Heart left ventricle (tissue), 16 donors: ENCODE measurements around the gene GALM. TPM values are rescaled to one million over a fixed set of nuclear protein-coding genes. Genes with fewer than 3 reads are reported as not detected.

Experiments
- ATAC-seq, 4 donors: fragments of 200-7000 bp; cut with Tn5 transposase; one replicate each; pipeline ENCODE4 v1.9.1; 2020 to 2022; ENCODE audit warnings: moderate library complexity in 4 of 4, mild to moderate bottlenecking in 3 of 4, moderate number of reproducible peaks in 1 of 4
- DNase-seq, 5 donors: peaks; one replicate each; pipeline ENCODE4 v3.0.0-alpha.2; 2020
- H3K27ac ChIP-seq, 12 donors: fragments of 200-600 bp; sonication (generic) in 4 of 12; one replicate each; pipeline versions ENCODE4 v1.5.0 to v1.8.0; 2016 to 2022; ENCODE audit warnings: mild to moderate bottlenecking in 2 of 12
- H3K27me3 ChIP-seq, 9 donors: fragments of 200-600 bp; sonication (generic) in 2 of 9; one replicate each; pipeline versions ENCODE4 v1.5.1 to v1.8.0; 2016 to 2022; ENCODE audit warnings: mild to moderate bottlenecking in 3 of 9
- H3K36me3 ChIP-seq, 9 donors: fragments of 200-600 bp; sonication (generic) in 2 of 9; one replicate each; pipeline versions ENCODE4 v1.5.0 to v1.8.0; 2018 to 2022; ENCODE audit warnings: mild to moderate bottlenecking in 2 of 9
- H3K4me1 ChIP-seq, 12 donors: fragments of 200-600 bp; sonication (generic) in 4 of 12; one replicate each; pipeline versions ENCODE4 v1.5.0 to v1.8.0; 2016 to 2022; ENCODE audit warnings: mild to moderate bottlenecking in 3 of 12
- H3K4me3 ChIP-seq, 12 donors: fragments of 200-600 bp; sonication (generic) in 4 of 12; one replicate each; pipeline versions ENCODE4 v1.5.0 to v1.8.0; 2017 to 2022; ENCODE audit warnings: mild to moderate bottlenecking in 9 of 12, moderate library complexity in 4 of 12
- H3K9me3 ChIP-seq, 12 donors: fragments of 200-600 bp; sonication (generic) in 4 of 12; one replicate each; pipeline versions ENCODE4 v1.5.0 to v1.8.0; 2016 to 2022; ENCODE audit warnings: mild to moderate bottlenecking in 1 of 12
- CTCF ChIP-seq, 12 donors: fragments of 200-600 bp; sonication (generic) in 4 of 12; IDR thresholded peaks; one replicate each; pipeline versions ENCODE4 v1.5.0 to v1.8.0; 2018 to 2022; ENCODE audit warnings: antibody characterized with exemption in 12 of 12, mild to moderate bottlenecking in 5 of 12
- POLR2A ChIP-seq, 2 donors: fragments of 450-650 bp; IDR thresholded peaks; one replicate each; pipeline ENCODE4 v1.6.1; 2017; ENCODE audit warnings: antibody characterized with exemption in 2 of 2, mild to moderate bottlenecking in 2 of 2, moderate library complexity in 2 of 2
- WGBS, 4 donors: extraction: QIAGEN DNeasy Blood & Tissue Kit in 2 of 4; methylation state at CpG; one replicate each; pipeline versions ENCODE4 v1.1.5 to v1.1.7; 2013 to 2018; 5-methylcytosine and 5-hydroxymethylcytosine counted together
- intact Hi-C, 10 donors: fragments of 100-400 bp; cut with DNase I; formaldehyde crosslinking; loops; one replicate each; pipeline versions ENCODE4 v1.11.1 to v1.14.2; 2022
- polyA plus RNA-seq, 2 donors: library from polyadenylated mRNA; stranded (reverse); fragments of 200-250 nt; gene quantifications; one replicate each; pipeline ENCODE4 v1.2.3, GENCODE V29; 2013
- total RNA-seq, 9 donors: library from RNA; depleted of rRNA in 2 of 9; stranded (reverse); fragments of >200 nt in 2 of 9; fragmentation: NEBNext Ultra II Directional in 3 of 9; extraction: Animal tissue kit (Norgen Biotek cat#: 25700) in 3 of 9; gene quantifications; one replicate each; pipeline versions ENCODE4 v1.1.0 to v1.2.4, GENCODE V29; 2016 to 2023
- donor health status: ischemic (EF 13 %, LVEDD 7.1; RV severe dilation, severe dysfunction).
- donor health status: healthy with polysubstance abuse.
- donor health status: DM: no; HTN: yes; CAD: no.
- donor health status: DM: no; HTN: no; CAD: no.
- donor health status: ischemic (EF 25% LVEDD 6.9; RV normal size, moderate dysfunction).
- donor health status: ischemic (EF 25% LVEDD 5.7; RV mildly dilated, moderate dysfunction).
- donor health status: healthy.
- donor health status: DM: yes; HTN: yes; CAD: no.
- donor health status: ischemic (EF 35%, LVEDD 5.7; RV mildly dilated, moderate dysfunction).
- donor health status: nonischemic (EF 11% LVEDD 7.7; RV severe dilation, severe dysfunction).
- donor health status: DM: yes; HTN: yes; CAD: no.
- donor health status: PGD.
- donor health status: ischemic (EF 29% LVEDD 5.4; RV normal size, mild dysfunction).
- donor health status: nonischemic (EF 23%, LVEDD 6.1; RV moderate dilation, normal function).

Gene GALM
- total and polyA plus RNA-seq, 11 donors = 6.3 to 25.3 (median 11.9) TPM

DNA sequence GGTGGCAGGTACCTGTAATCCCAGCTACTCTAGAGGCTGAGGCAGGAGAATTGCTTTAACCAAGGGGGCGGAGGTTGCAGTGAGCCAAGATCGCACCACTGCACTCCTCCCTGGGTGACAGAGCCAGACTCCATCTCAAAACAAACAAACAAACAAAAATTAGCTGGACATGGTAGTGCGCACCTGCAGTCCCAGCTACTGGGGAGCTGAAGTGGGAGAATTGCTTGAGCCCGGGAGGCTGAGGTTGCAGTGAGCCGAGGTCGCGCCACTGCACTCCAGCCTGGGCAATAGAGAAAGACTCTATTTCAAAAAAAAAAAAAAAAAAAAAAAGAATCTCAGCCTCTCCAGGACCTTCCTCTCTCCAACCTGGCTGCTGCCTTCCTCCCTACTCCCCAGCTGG, 65.2 kb downstream of the GALM start:
- Histone ChIP-seq H3K36me3 (peaks cover 0 to 59% (median 46%) of the 10 kb centered on the region in 9 donors), H3K9me3 (no peaks in the 10 kb centered on the region), H3K27ac (no peak overlapping the region), H3K27me3 (no peaks in the 10 kb centered on the region), H3K4me1 (peaks cover 0 to 17% (median 10%) of the 10 kb centered on the region in 12 donors), H3K4me3 (no peak overlapping the region)
- TF ChIP-seq POLR2A (IDR thresholded peaks at IDR 0.05) (no peak), CTCF (IDR thresholded peaks at IDR 0.05) (no peak)
- 98 to 99% (median 98%) methylated on average over 7 of the region's 7 CpGs for WGBS, 4 donors
- DNase-seq (no peak), ATAC-seq (no peak)
- intact Hi-C loops = loop anchor here in 5 of 10 donors (5.0 to 10.0 kb wide), 3 partner anchors 199 to 416 kb away; partner anchors contain the start of gene ATL2 (in 1 of the 5)

DNA sequence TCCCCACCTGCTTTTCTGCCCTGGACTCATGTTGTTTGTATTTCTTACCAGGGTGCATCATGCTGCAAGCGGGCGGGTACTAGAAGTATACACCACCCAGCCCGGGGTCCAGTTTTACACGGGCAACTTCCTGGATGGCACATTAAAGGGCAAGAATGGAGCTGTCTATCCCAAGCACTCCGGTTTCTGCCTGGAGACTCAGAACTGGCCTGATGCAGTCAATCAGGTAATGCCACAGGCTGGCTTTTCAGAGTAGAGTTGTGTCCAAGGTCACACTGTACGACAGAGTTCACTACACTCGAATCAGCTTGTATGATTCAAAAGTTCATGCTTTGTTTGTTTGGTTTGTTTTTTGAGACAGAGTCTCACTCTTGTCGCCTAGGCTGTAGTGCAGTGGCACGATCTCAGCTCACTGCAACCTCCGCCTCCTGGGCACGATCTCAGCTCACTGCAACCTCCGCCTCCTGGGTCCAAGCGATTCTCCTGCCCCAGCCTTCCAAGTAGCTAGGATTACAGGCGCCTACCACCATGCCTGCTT, 65.8 kb downstream of the GALM start:
- no peaks in the 10 kb centered on the region for H3K9me3 ChIP-seq
- H3K36me3 ChIP-seq = peaks cover 0 to 59% (median 46%) of the 10 kb centered on the region in 9 donors
- H3K4me1 ChIP-seq = peaks cover 0 to 17% (median 11%) of the 10 kb centered on the region in 12 donors
- intact Hi-C loops = loop anchor here in 5 of 10 donors (5.0 to 10.0 kb wide), 3 partner anchors 199 to 417 kb away; partner anchors contain the start of gene ATL2 (in 1 of the 5)
- WGBS, 4 donors = 90 to 94% (median 92%) methylated on average over 14 of the region's 14 CpGs
- H3K4me3 ChIP-seq = no peak overlapping the region
- H3K27me3 ChIP-seq = no peaks in the 10 kb centered on the region
- no peak overlapping the region for H3K27ac ChIP-seq
- no peak for DNase-seq
- ATAC-seq = no peak
- no peak for TF ChIP-seq POLR2A (IDR thresholded peaks at IDR 0.05)
- no peak for TF ChIP-seq CTCF (IDR thresholded peaks at IDR 0.05)

- Histone ChIP-seq H3K4me1 (peaks cover 0 to 29% (median 11%) of the 10 kb centered on the region in 12 donors), H3K36me3 (peaks cover 0 to 71% (median 56%) of the 10 kb centered on the region in 9 donors), H3K27me3 (no peaks in the 10 kb centered on the region), H3K4me3 (no peak overlapping the region), H3K9me3 (no peaks in the 10 kb centered on the region), H3K27ac (peak overlapping the region in 1 of 12 donors; percentile 54)
- 83 to 86% (median 84%) methylated on average over 6 of the region's 6 CpGs for WGBS, 4 donors
- intact Hi-C loops = loop anchor here in 5 of 10 donors (5.0 to 10.0 kb wide), 3 partner anchors 201 to 419 kb away; partner anchors contain the start of gene ATL2 (in 1 of the 5)
- TF ChIP-seq POLR2A (IDR thresholded peaks at IDR 0.05) (no peak), CTCF (IDR thresholded peaks at IDR 0.05) (no peak)
- ATAC-seq (no peak), DNase-seq (no peak)
These were observed 67.5 kb downstream of the GALM start for GRCh38 chr2:38733300-38733971.
